GM23338 (cell line): ENCODE data around the gene ITGB5.

Experiments
- JUNB ChIP-seq: IDR thresholded peaks from one replicate; pipeline ENCODE4 v1.6.1; 2016; ENCODE audit warnings: antibody characterized with exemption; ENCODE audit not compliant: unreplicated experiment
- TF ChIP-seq, protein P1 (sequence below): IDR thresholded peaks from one replicate; pipeline ENCODE4 v1.6.1; 2018; ENCODE audit warnings: antibody characterized with exemption; ENCODE audit not compliant: unreplicated experiment
- TF ChIP-seq, protein P2 (sequence below), 2 experiments: fragments of 200-600 bp in 1 of 2; sonication (generic) in 1 of 2; conservative IDR thresholded peaks; 2 replicates each; pipeline versions ENCODE4 v1.5.1 to v1.6.1; 2016 to 2017; ENCODE audit warnings: antibody characterized with exemption in 2 of 2, low read depth in 2 of 2, mild to moderate bottlenecking in 2 of 2, moderate library complexity in 1 of 2

DNA sequence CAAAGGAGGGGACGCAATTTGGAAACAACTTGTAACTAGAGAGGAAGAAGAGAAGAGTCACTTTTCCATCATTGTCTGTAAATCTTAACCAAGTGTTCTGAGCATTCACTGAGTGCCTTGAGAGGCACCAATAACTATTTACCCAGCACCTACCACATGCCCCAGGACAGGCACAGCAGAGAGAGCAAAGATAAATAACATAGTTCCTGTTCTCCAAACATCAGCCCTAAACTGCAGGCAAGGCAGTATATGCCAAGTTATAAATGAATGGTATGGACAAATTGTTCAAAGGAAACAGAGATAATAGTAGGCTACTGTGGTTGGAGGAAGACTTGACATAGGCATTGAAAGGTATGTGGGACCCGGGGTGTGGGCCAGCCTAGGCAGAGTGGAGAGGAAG, 45.6 kb downstream of the ITGB5 start:
- TF ChIP-seq, protein P1, sequence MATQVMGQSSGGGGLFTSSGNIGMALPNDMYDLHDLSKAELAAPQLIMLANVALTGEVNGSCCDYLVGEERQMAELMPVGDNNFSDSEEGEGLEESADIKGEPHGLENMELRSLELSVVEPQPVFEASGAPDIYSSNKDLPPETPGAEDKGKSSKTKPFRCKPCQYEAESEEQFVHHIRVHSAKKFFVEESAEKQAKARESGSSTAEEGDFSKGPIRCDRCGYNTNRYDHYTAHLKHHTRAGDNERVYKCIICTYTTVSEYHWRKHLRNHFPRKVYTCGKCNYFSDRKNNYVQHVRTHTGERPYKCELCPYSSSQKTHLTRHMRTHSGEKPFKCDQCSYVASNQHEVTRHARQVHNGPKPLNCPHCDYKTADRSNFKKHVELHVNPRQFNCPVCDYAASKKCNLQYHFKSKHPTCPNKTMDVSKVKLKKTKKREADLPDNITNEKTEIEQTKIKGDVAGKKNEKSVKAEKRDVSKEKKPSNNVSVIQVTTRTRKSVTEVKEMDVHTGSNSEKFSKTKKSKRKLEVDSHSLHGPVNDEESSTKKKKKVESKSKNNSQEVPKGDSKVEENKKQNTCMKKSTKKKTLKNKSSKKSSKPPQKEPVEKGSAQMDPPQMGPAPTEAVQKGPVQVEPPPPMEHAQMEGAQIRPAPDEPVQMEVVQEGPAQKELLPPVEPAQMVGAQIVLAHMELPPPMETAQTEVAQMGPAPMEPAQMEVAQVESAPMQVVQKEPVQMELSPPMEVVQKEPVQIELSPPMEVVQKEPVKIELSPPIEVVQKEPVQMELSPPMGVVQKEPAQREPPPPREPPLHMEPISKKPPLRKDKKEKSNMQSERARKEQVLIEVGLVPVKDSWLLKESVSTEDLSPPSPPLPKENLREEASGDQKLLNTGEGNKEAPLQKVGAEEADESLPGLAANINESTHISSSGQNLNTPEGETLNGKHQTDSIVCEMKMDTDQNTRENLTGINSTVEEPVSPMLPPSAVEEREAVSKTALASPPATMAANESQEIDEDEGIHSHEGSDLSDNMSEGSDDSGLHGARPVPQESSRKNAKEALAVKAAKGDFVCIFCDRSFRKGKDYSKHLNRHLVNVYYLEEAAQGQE: no peak
- TF ChIP-seq, protein P2, sequence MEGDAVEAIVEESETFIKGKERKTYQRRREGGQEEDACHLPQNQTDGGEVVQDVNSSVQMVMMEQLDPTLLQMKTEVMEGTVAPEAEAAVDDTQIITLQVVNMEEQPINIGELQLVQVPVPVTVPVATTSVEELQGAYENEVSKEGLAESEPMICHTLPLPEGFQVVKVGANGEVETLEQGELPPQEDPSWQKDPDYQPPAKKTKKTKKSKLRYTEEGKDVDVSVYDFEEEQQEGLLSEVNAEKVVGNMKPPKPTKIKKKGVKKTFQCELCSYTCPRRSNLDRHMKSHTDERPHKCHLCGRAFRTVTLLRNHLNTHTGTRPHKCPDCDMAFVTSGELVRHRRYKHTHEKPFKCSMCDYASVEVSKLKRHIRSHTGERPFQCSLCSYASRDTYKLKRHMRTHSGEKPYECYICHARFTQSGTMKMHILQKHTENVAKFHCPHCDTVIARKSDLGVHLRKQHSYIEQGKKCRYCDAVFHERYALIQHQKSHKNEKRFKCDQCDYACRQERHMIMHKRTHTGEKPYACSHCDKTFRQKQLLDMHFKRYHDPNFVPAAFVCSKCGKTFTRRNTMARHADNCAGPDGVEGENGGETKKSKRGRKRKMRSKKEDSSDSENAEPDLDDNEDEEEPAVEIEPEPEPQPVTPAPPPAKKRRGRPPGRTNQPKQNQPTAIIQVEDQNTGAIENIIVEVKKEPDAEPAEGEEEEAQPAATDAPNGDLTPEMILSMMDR (conservative IDR thresholded peaks at IDR 0.05; ENCODE audit: low read depth in 2 of 2): no peak
- TF ChIP-seq JUNB: no peak
